Endothelial cell of umbilical vein (primary cell): ENCODE results near the gene PRDM12. TPM values are rescaled to one million over a fixed set of nuclear protein-coding genes. Genes with fewer than 3 reads are reported as not detected.

ENCODE experiments used
- BruUV-seq: library from RNA; stranded (reverse); fragments of 400-500 nt; replicated peaks from 2 replicates; lab custom pipeline; 2021; lab: Mats Ljungman, UMichigan
- CTCF ChIA-PET: fragments of 300-600, 350-600 bp; sonication (Branson Sonifier 250); formaldehyde crosslinking; loops from one replicate; lab custom pipeline; 2021; ENCODE audit warnings: antibody characterized with exemption, inconsistent platforms; lab: Charles Lee
- POLR2A ChIA-PET: fragments of 300-600, 350-600 bp; sonication (Branson Sonifier 250); formaldehyde crosslinking; loops from one replicate; lab custom pipeline; 2021; ENCODE audit warnings: antibody characterized with exemption, inconsistent platforms; lab: Charles Lee
- DNase-seq: peaks from one replicate; pipeline ENCODE4 v3.0.0-alpha.2; 2011; ENCODE audit warnings: low read depth, low spot score
- FAIRE-seq: peaks from 2 replicates; lab custom pipeline; 2011; peaks lifted over from hg19 to GRCh38; lab: Jason Lieb, UNC
- H2AFZ ChIP-seq: 2 replicates; pipeline ENCODE4 v1.6.0; 2012; ENCODE audit warnings: low read depth, low read length, control low read depth, inconsistent platforms
- H3K27ac ChIP-seq: 2 replicates; pipeline ENCODE4 v1.5.1; 2011; ENCODE audit warnings: low read depth, mild to moderate bottlenecking, control low read depth, low read length, moderate library complexity; ENCODE audit not compliant: insufficient read depth
- H3K27me3 ChIP-seq, 2 experiments: 2 replicates each; pipeline versions ENCODE4 v1.6.0 to v1.6.1; 2011; ENCODE audit warnings: low read length in 2 of 2, mixed read lengths in 1 of 2; ENCODE audit not compliant: control insufficient read depth in 2 of 2, insufficient read depth in 2 of 2
- H3K36me3 ChIP-seq, 2 experiments: 2 replicates in 1 of 2; 3 replicates in 1 of 2; pipeline ENCODE4 v1.5.1; 2011; ENCODE audit warnings: low read length in 2 of 2, mild to moderate bottlenecking in 1 of 2, moderate library complexity in 1 of 2; ENCODE audit not compliant: control insufficient read depth in 2 of 2, insufficient read depth in 2 of 2; ENCODE audit errors: extremely low read depth in 1 of 2
- H3K4me1 ChIP-seq: 3 replicates; pipeline ENCODE4 v1.5.1; 2011; ENCODE audit warnings: mild to moderate bottlenecking, low read length; ENCODE audit not compliant: control insufficient read depth, insufficient read depth; ENCODE audit errors: extremely low read depth
- H3K4me2 ChIP-seq: 2 replicates; pipeline ENCODE4 v1.6.1; 2011; ENCODE audit warnings: low read length, control low read depth, mixed read lengths; ENCODE audit not compliant: insufficient read depth
- H3K4me3 ChIP-seq, 3 experiments: fragments of 200-600 bp in 1 of 3; sonication (generic), shearing (Covaris generic) in 1 of 3; replicated peaks in 1 of 3; 2 replicates each; pipeline ENCODE4 v1.5.1; 2011 to 2016; ENCODE audit warnings: control low read depth in 3 of 3, low read length in 3 of 3, mild to moderate bottlenecking in 2 of 3, inconsistent platforms in 1 of 3, low read depth in 1 of 3, moderate library complexity in 1 of 3; ENCODE audit not compliant: insufficient read depth in 1 of 3
- H3K79me2 ChIP-seq: 2 replicates; pipeline ENCODE4 v1.6.0; 2012; ENCODE audit warnings: low read length, inconsistent platforms; ENCODE audit not compliant: control insufficient read depth, insufficient read depth
- H3K9ac ChIP-seq: replicated peaks from 2 replicates; pipeline ENCODE3; 2011; ENCODE audit warnings: low read length, control low read depth; ENCODE audit not compliant: insufficient read depth; ENCODE audit errors: extremely low read depth
- H3K9me1 ChIP-seq: replicated peaks from 3 replicates; pipeline ENCODE4 v1.6.0; 2011; ENCODE audit warnings: mild to moderate bottlenecking, low read length; ENCODE audit not compliant: control insufficient read depth, insufficient read depth; ENCODE audit errors: extremely low read depth
- H3K9me3 ChIP-seq: replicated peaks from 2 replicates; pipeline ENCODE4 v1.5.1; 2012; ENCODE audit warnings: low read length, inconsistent platforms; ENCODE audit not compliant: control insufficient read depth, insufficient read depth
- H4K20me1 ChIP-seq: replicated peaks from 2 replicates; pipeline ENCODE3; 2011; ENCODE audit warnings: mild to moderate bottlenecking, low read length; ENCODE audit not compliant: control insufficient read depth, insufficient read depth; ENCODE audit errors: extremely low read depth
- EZH2 ChIP-seq: IDR thresholded peaks from 2 replicates; pipeline ENCODE4 v1.6.1; 2012; ENCODE audit warnings: borderline replicate concordance, low read depth, mild to moderate bottlenecking, moderate library complexity, low read length, inconsistent platforms; ENCODE audit not compliant: severe bottlenecking
- FOS ChIP-seq: IDR thresholded peaks from 2 replicates; pipeline ENCODE4 v1.6.1; 2011; ENCODE audit warnings: mild to moderate bottlenecking, low read length, moderate library complexity, borderline replicate concordance; ENCODE audit not compliant: insufficient read depth
- GATA2 ChIP-seq: IDR thresholded peaks from 2 replicates; pipeline ENCODE4 v1.7.0; 2011; ENCODE audit warnings: low read depth, mild to moderate bottlenecking, moderate library complexity, mixed read lengths, low read length; ENCODE audit not compliant: insufficient read length, insufficient read depth
- JUN ChIP-seq: IDR thresholded peaks from 2 replicates; pipeline ENCODE4 v1.6.1; 2011; ENCODE audit warnings: borderline replicate concordance, low read depth; ENCODE audit not compliant: insufficient read length, insufficient read depth
- MYC ChIP-seq: IDR thresholded peaks from one replicate; pipeline ENCODE4 v1.6.1; 2011; ENCODE audit warnings: mild to moderate bottlenecking, low read depth, low read length
- POLR2AphosphoS5 ChIP-seq: IDR thresholded peaks from 2 replicates; pipeline ENCODE4 v1.6.1; 2012; ENCODE audit warnings: low read depth, mild to moderate bottlenecking, control low read depth, low read length, moderate library complexity; ENCODE audit not compliant: insufficient read depth
- dilution Hi-C: fragments of 300-500 bp; cut with MboI; formaldehyde crosslinking; loops from one replicate; pipeline ENCODE4 v1.15.0; 2019; ENCODE audit warnings: low sequenced_read_pairs; ENCODE audit not compliant: extremely low pct_ligation_motif_present
- intact Hi-C: fragments of 100-400 bp; cut with micrococcal nuclease; formaldehyde crosslinking; loops from one replicate; pipeline ENCODE4 v1.10.0; 2022
- polyA plus RNA-seq, 4 experiments: library from polyadenylated mRNA; depleted of rRNA in 3 of 4; stranded (reverse) in 3 of 4; unstranded in 1 of 4; fragments of >200 nt; gene quantifications; 2 replicates each; pipeline versions ENCODE4 v1.2.1 to v1.2.3, GENCODE V29; 2011 to 2012; ENCODE audit warnings: missing spikeins in 1 of 4
- total RNA-seq: library from RNA; stranded (reverse); gene quantifications from 2 replicates; pipeline ENCODE4 v1.2.3, GENCODE V29; 2021
- TF ChIP-seq, protein P1 (sequence below): IDR thresholded peaks from 2 replicates; pipeline ENCODE4 v1.6.1; 2011; ENCODE audit not compliant: insufficient read depth, insufficient read length

The PRDM12 gene
- total and polyA plus RNA-seq, 2 donors (not counting 3 experiments of a cell fraction or from before 2014, with no cell fraction given) = not detected

DNA sequence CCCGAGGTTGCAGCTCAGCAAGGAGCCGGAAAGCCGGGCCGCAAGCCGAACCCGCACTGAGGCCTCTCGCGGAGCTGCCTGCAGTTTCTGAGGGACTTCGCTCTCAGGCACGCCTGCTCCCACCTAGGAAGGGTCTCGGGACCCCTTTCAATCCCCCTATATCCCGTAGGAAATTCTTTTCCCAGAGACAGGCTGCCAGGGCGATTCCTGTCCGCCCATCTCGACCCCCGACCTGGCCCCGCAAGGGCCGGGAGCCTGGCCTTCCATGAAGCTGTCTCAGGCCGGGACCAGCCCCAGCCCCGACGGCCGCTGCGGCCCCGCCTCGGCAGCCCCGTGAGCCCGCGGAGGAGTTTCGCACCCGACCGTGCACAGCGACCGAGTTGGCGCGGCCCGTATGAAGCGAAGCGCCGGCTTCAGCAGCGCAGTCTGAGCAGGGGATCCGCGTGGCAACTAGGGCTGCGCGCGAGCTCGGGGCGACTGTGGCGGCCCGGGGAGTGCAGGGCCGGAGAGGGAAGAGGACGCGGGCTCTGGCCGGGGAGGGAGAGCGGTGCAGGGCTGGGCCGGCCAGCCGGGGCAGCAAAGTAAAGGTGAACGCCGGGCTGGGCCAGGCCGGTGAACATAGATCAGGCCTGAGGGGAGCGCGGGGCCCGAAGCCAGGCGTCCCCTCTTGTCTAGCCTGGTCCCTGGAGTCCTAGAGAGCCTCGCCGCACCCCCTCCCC lies 977 bp upstream of the PRDM12 start:
- Histone ChIP-seq H4K20me1 (no peaks in the 10 kb centered on the region), H3K79me2 (no peaks in the 10 kb centered on the region), H3K9ac (no peak overlapping the region), H2AFZ (no peak overlapping the region), H3K9me1 (no peaks in the 10 kb centered on the region), H3K9me3 (no peaks in the 10 kb centered on the region), H3K36me3 (no peaks in the 10 kb centered on the region), H3K4me2 (no peak overlapping the region), H3K27ac (no peak overlapping the region), H3K27me3 (peaks cover 86 to 97% of the 10 kb centered on the region in 2 experiments), H3K4me1 (no peaks in the 10 kb centered on the region), H3K4me3 (no peak overlapping the region)
- no TSS peak for BruUV-seq
- FAIRE-seq (no peak), DNase-seq (no peak)
- intact Hi-C loops (no loop called here), dilution Hi-C loops (no loop called here)
- TF ChIP-seq POLR2AphosphoS5 (no peak), EZH2 (peak; percentile 86), MYC (no peak), JUN (no peak), GATA2 (no peak), FOS (no peak)
- TF ChIP-seq, protein P1, sequence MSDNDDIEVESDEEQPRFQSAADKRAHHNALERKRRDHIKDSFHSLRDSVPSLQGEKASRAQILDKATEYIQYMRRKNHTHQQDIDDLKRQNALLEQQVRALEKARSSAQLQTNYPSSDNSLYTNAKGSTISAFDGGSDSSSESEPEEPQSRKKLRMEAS = no peak
- POLR2A ChIA-PET = no interaction called here
- CTCF ChIA-PET = interaction anchor here (0.8 to 1.9 kb wide), 2 partner anchors 10 to 18 kb away, joined by 3 to 7 read pairs; no protein-coding TSS in a partner anchor
